ENCODE results near the gene IL20.

DNA sequence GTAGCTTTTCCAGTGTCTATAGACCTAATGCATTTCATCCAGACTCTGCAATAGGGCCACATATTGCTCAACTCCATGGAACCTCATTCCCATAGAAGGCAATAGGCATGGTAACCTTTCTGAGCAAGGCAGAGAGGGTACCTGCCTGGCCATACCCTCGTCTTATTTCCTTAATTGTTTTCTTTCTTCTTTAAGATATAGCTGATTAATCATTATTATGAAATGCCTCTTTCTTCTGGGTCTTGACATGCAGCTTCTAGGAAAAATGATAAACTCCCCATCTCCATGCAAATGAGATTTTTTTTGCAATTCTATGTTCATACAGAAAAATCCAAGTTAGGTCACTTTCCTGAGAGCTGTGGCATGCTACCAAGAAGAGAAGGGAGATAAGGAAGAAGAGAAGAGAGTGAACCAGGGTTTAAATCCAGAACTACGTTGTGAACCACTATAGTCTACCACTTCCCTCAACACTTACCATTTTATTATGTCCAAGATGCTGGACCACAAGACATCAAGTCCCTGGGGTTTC, 33.0 kb upstream of the IL20 start:
- TF ChIP-seq CTCF (IDR thresholded peaks at IDR 0.05) (no peak), POLR2A (IDR thresholded peaks at IDR 0.05) (no peak)
